Measurements from ENCODE around the gene MRI1.
"Not testable (repeated sequence)": the region's sequence is repeated elsewhere in the genome, so short reads cannot be mapped to it uniquely, and the experiment has no call there.

The MRI1 gene

GRCh38 chr19:13770013-13770635 is 5.8 kb downstream of the MRI1 start:
- peaks cover 4 to 21% of the 10 kb centered on the region in 2 donors for H3K36me3 ChIP-seq (ENCODE audit: control insufficient read depth in 1 of 2, insufficient read depth in 2 of 2, low read length in 2 of 2)
- no peaks in the 10 kb centered on the region for H3K9me3 ChIP-seq (ENCODE audit: control insufficient read depth in 1 of 2, low read length in 2 of 2)
- H3K9ac ChIP-seq (ENCODE audit: low read depth in 1 of 2, low read length in 2 of 2): no peak overlapping the region
- no peak overlapping the region for H3K27ac ChIP-seq (ENCODE audit: low read depth, low read length)
- peaks cover 8 to 12% of the 10 kb centered on the region in 2 donors for H3K4me1 ChIP-seq (ENCODE audit: control insufficient read depth in 1 of 2, insufficient read depth in 2 of 2, low read length in 2 of 2)
- no peak overlapping the region for H3K4me3 ChIP-seq (ENCODE audit: low read depth in 1 of 2, low read length in 2 of 2)
- H3K27me3 ChIP-seq (ENCODE audit: control insufficient read depth in 1 of 2, insufficient read depth in 2 of 2, low read length in 2 of 2): no peaks in the 10 kb centered on the region

- peak within 1 kb of the TSS; percentile 86 for H3K9ac ChIP-seq (ENCODE audit: low read depth in 1 of 2, low read length in 2 of 2)
- H3K4me3 ChIP-seq (ENCODE audit: low read depth in 1 of 2, low read length in 2 of 2): peak within 1 kb of the TSS; percentile 89 to 96
- peak within 1 kb of the TSS; percentile 74 for H3K27ac ChIP-seq (ENCODE audit: low read depth, low read length)
- H3K9me3 ChIP-seq (ENCODE audit: control insufficient read depth in 1 of 2, low read length in 2 of 2): no peaks in the 10 kb centered on the region
- H3K27me3 ChIP-seq (ENCODE audit: control insufficient read depth in 1 of 2, insufficient read depth in 2 of 2, low read length in 2 of 2): no peaks in the 10 kb centered on the region
- H3K4me1 ChIP-seq (ENCODE audit: control insufficient read depth in 1 of 2, insufficient read depth in 2 of 2, low read length in 2 of 2): peaks cover 8 to 11% of the 10 kb centered on the region in 2 donors
- peaks cover 17 to 39% of the 10 kb centered on the region in 2 donors for H3K36me3 ChIP-seq (ENCODE audit: control insufficient read depth in 1 of 2, insufficient read depth in 2 of 2, low read length in 2 of 2)
Observed at GRCh38 chr19:13774217-13775191, 10.2 kb downstream of the MRI1 start, which contains the start of gene C19orf53. TSS of gene C19orf53 (plus strand) at chr19:13774456. CDS start at chr19:13774478, 22 bp downstream.

- peaks cover 12 to 14% of the 10 kb centered on the region in 2 donors for H3K4me1 ChIP-seq (ENCODE audit: control insufficient read depth in 1 of 2, insufficient read depth in 2 of 2, low read length in 2 of 2)
- H3K27me3 ChIP-seq (ENCODE audit: control insufficient read depth in 1 of 2, insufficient read depth in 2 of 2, low read length in 2 of 2): no peaks in the 10 kb centered on the region
- H3K9me3 ChIP-seq (ENCODE audit: control insufficient read depth in 1 of 2, low read length in 2 of 2): no peaks in the 10 kb centered on the region
- no peak overlapping the region for H3K9ac ChIP-seq (ENCODE audit: low read depth in 1 of 2, low read length in 2 of 2)
- peaks cover 13 to 36% of the 10 kb centered on the region in 2 donors for H3K36me3 ChIP-seq (ENCODE audit: control insufficient read depth in 1 of 2, insufficient read depth in 2 of 2, low read length in 2 of 2)
- no peak overlapping the region for H3K4me3 ChIP-seq (ENCODE audit: low read depth in 1 of 2, low read length in 2 of 2)
- no peak overlapping the region for H3K27ac ChIP-seq (ENCODE audit: low read depth, low read length)
Observed at GRCh38 chr19:13778398-13778797, 14.1 kb downstream of the MRI1 start.

- Histone ChIP-seq H3K36me3 (ENCODE audit: control insufficient read depth in 1 of 2, insufficient read depth in 2 of 2, low read length in 2 of 2) (peaks cover 13 to 36% of the 10 kb centered on the region in 2 donors), H3K9me3 (ENCODE audit: control insufficient read depth in 1 of 2, low read length in 2 of 2) (no peaks in the 10 kb centered on the region), H3K4me3 (ENCODE audit: low read depth in 1 of 2, low read length in 2 of 2) (no peak overlapping the region), H3K27ac (ENCODE audit: low read depth, low read length) (no peak overlapping the region), H3K9ac (ENCODE audit: low read depth in 1 of 2, low read length in 2 of 2) (no peak overlapping the region), H3K4me1 (ENCODE audit: control insufficient read depth in 1 of 2, insufficient read depth in 2 of 2, low read length in 2 of 2) (peaks cover 12 to 14% of the 10 kb centered on the region in 2 donors), H3K27me3 (ENCODE audit: control insufficient read depth in 1 of 2, insufficient read depth in 2 of 2, low read length in 2 of 2) (no peaks in the 10 kb centered on the region)
Observed at GRCh38 chr19:13778847-13779246, 14.5 kb downstream of the MRI1 start.

GRCh38 chr19:13779794-13780193 is 15.5 kb downstream of the MRI1 start:
- H3K36me3 ChIP-seq (ENCODE audit: control insufficient read depth in 1 of 2, insufficient read depth in 2 of 2, low read length in 2 of 2): peaks cover 13 to 36% of the 10 kb centered on the region in 2 donors
- H3K4me1 ChIP-seq (ENCODE audit: control insufficient read depth in 1 of 2, insufficient read depth in 2 of 2, low read length in 2 of 2): peaks cover 12 to 13% of the 10 kb centered on the region in 2 donors
- not testable (repeated sequence) for H3K27ac ChIP-seq (ENCODE audit: low read depth, low read length); H3K27me3 ChIP-seq (ENCODE audit: control insufficient read depth in 1 of 2, insufficient read depth in 2 of 2, low read length in 2 of 2); H3K9me3 ChIP-seq (ENCODE audit: control insufficient read depth in 1 of 2, low read length in 2 of 2); H3K9ac ChIP-seq (ENCODE audit: low read depth in 1 of 2, low read length in 2 of 2); H3K4me3 ChIP-seq (ENCODE audit: low read depth in 1 of 2, low read length in 2 of 2)

- Histone ChIP-seq H3K36me3 (ENCODE audit: control insufficient read depth in 1 of 2, insufficient read depth in 2 of 2, low read length in 2 of 2) (peaks cover 13 to 32% of the 10 kb centered on the region in 2 donors), H3K27me3 (ENCODE audit: control insufficient read depth in 1 of 2, insufficient read depth in 2 of 2, low read length in 2 of 2) (no peaks in the 10 kb centered on the region), H3K27ac (ENCODE audit: low read depth, low read length) (peak overlapping the region; percentile 8), H3K4me1 (ENCODE audit: control insufficient read depth in 1 of 2, insufficient read depth in 2 of 2, low read length in 2 of 2) (peaks cover 8 to 9% of the 10 kb centered on the region in 2 donors), H3K9ac (ENCODE audit: low read depth in 1 of 2, low read length in 2 of 2) (no peak overlapping the region), H3K4me3 (ENCODE audit: low read depth in 1 of 2, low read length in 2 of 2) (no peak overlapping the region), H3K9me3 (ENCODE audit: control insufficient read depth in 1 of 2, low read length in 2 of 2) (no peaks in the 10 kb centered on the region)
Observed at GRCh38 chr19:13781547-13781946, 17.2 kb downstream of the MRI1 start.

GRCh38 chr19:13782537-13782936 is 18.2 kb downstream of the MRI1 start:
- Histone ChIP-seq H3K9me3 (ENCODE audit: control insufficient read depth in 1 of 2, low read length in 2 of 2) (no peaks in the 10 kb centered on the region), H3K36me3 (ENCODE audit: control insufficient read depth in 1 of 2, insufficient read depth in 2 of 2, low read length in 2 of 2) (peaks cover 13 to 24% of the 10 kb centered on the region in 2 donors), H3K4me3 (ENCODE audit: low read depth in 1 of 2, low read length in 2 of 2) (no peak overlapping the region), H3K9ac (ENCODE audit: low read depth in 1 of 2, low read length in 2 of 2) (no peak overlapping the region), H3K27ac (ENCODE audit: low read depth, low read length) (no peak overlapping the region), H3K27me3 (ENCODE audit: control insufficient read depth in 1 of 2, insufficient read depth in 2 of 2, low read length in 2 of 2) (no peaks in the 10 kb centered on the region), H3K4me1 (ENCODE audit: control insufficient read depth in 1 of 2, insufficient read depth in 2 of 2, low read length in 2 of 2) (peaks cover 8 to 9% of the 10 kb centered on the region in 2 donors)

- no peaks in the 10 kb centered on the region for H3K27me3 ChIP-seq (ENCODE audit: control insufficient read depth in 1 of 2, insufficient read depth in 2 of 2, low read length in 2 of 2)
- no peaks in the 10 kb centered on the region for H3K9me3 ChIP-seq (ENCODE audit: control insufficient read depth in 1 of 2, low read length in 2 of 2)
- no peak overlapping the region for H3K27ac ChIP-seq (ENCODE audit: low read depth, low read length)
- H3K4me3 ChIP-seq (ENCODE audit: low read depth in 1 of 2, low read length in 2 of 2): no peak overlapping the region
- H3K4me1 ChIP-seq (ENCODE audit: control insufficient read depth in 1 of 2, insufficient read depth in 2 of 2, low read length in 2 of 2): peaks cover 8 to 17% of the 10 kb centered on the region in 2 donors
- H3K36me3 ChIP-seq (ENCODE audit: control insufficient read depth in 1 of 2, insufficient read depth in 2 of 2, low read length in 2 of 2): peaks cover 6 to 11% of the 10 kb centered on the region in 2 donors
- H3K9ac ChIP-seq (ENCODE audit: low read depth in 1 of 2, low read length in 2 of 2): peak overlapping the region in 1 of 2 donors; percentile 14
Observed at GRCh38 chr19:13783565-13784500, 19.5 kb downstream of the MRI1 start.

GRCh38 chr19:13784731-13785452 is 20.6 kb downstream of the MRI1 start:
- Histone ChIP-seq H3K9me3 (ENCODE audit: control insufficient read depth in 1 of 2, low read length in 2 of 2) (no peaks in the 10 kb centered on the region), H3K27ac (ENCODE audit: low read depth, low read length) (no peak overlapping the region), H3K4me3 (ENCODE audit: low read depth in 1 of 2, low read length in 2 of 2) (peak overlapping the region; percentile 2 to 4), H3K4me1 (ENCODE audit: control insufficient read depth in 1 of 2, insufficient read depth in 2 of 2, low read length in 2 of 2) (peaks cover 8 to 17% of the 10 kb centered on the region in 2 donors), H3K36me3 (ENCODE audit: control insufficient read depth in 1 of 2, insufficient read depth in 2 of 2, low read length in 2 of 2) (peaks cover 0 to 1% of the 10 kb centered on the region in 2 donors), H3K27me3 (ENCODE audit: control insufficient read depth in 1 of 2, insufficient read depth in 2 of 2, low read length in 2 of 2) (no peaks in the 10 kb centered on the region), H3K9ac (ENCODE audit: low read depth in 1 of 2, low read length in 2 of 2) (peak overlapping the region; percentile 35 to 40)

All from duodenal mucosa (tissue), 2 donors.